PC-9 (cell line): ENCODE data around the gene FUT8. TPM values are rescaled to one million over a fixed set of nuclear protein-coding genes. Genes with fewer than 3 reads are reported as not detected.

Experiments
- BruUV-seq: library from RNA; stranded (reverse); fragments of 400-500 nt; replicated peaks from 2 replicates; lab custom pipeline; 2021; lab: Mats Ljungman, UMichigan
- CTCF ChIA-PET: fragments of 300-600 bp; sonication (Branson Sonifier 250); formaldehyde crosslinking; loops from one replicate; lab custom pipeline; 2022; ENCODE audit warnings: antibody characterized with exemption; lab: Charles Lee
- POLR2A ChIA-PET: fragments of 300-600 bp; sonication (Branson Sonifier 250); formaldehyde crosslinking; loops from one replicate; lab custom pipeline; 2022; ENCODE audit warnings: antibody characterized with exemption; ENCODE audit not compliant: unreplicated experiment; lab: Charles Lee
- DNase-seq, 2 experiments: peaks; one replicate each; pipeline versions ENCODE4 v3.0.0 to v3.0.0-alpha.2; 2015 to 2022; ENCODE audit warnings: mixed read lengths in 1 of 2
- H2AFZ ChIP-seq: fragments of 200-600 bp; sonication (generic); 2 replicates; pipeline ENCODE4 v1.8.1; 2017; ENCODE audit warnings: antibody characterized with exemption
- H3F3A ChIP-seq: fragments of 200-600 bp; sonication (generic); 2 replicates; pipeline ENCODE4 v1.8.1; 2017; ENCODE audit warnings: antibody characterized with exemption, mild to moderate bottlenecking, low read depth; ENCODE audit not compliant: insufficient read depth
- H3K27ac ChIP-seq: fragments of 200-600 bp; sonication (generic); 2 replicates; pipeline ENCODE4 v1.6.1; 2016; ENCODE audit warnings: mixed run types
- H3K27me3 ChIP-seq: fragments of 200-600 bp; sonication (generic); 2 replicates; pipeline ENCODE4 v1.6.1; 2016; ENCODE audit warnings: low read depth, mixed run types; ENCODE audit not compliant: insufficient read depth
- H3K36me3 ChIP-seq: fragments of 200-600 bp; sonication (generic); 2 replicates; pipeline ENCODE4 v1.6.1; 2016; ENCODE audit warnings: low read depth, mixed run types
- H3K4me1 ChIP-seq: fragments of 200-600 bp; sonication (generic); replicated peaks from 2 replicates; pipeline ENCODE4 v1.6.1; 2016; ENCODE audit warnings: mixed run types; ENCODE audit not compliant: insufficient read depth
- H3K4me2 ChIP-seq: fragments of 200-600 bp; sonication (generic); 2 replicates; pipeline ENCODE4 v1.6.1; 2017; ENCODE audit warnings: mixed run types
- H3K4me3 ChIP-seq: fragments of 200-600 bp; sonication (generic); 2 replicates; pipeline ENCODE4 v1.6.1; 2016; ENCODE audit warnings: mixed run types
- H3K79me2 ChIP-seq: fragments of 200-600 bp; sonication (generic); 2 replicates; pipeline ENCODE4 v1.6.1; 2017; ENCODE audit warnings: low read depth, mixed run types
- H3K9me2 ChIP-seq: fragments of 200-600 bp; sonication (generic); 2 replicates; pipeline ENCODE4 v1.8.1; 2017; ENCODE audit warnings: mild to moderate bottlenecking; ENCODE audit not compliant: insufficient read depth
- H3K9me3 ChIP-seq: fragments of 200-600 bp; sonication (generic); 2 replicates; pipeline ENCODE4 v1.8.1; 2016; ENCODE audit warnings: low read depth; ENCODE audit not compliant: insufficient read depth
- H4K20me1 ChIP-seq: fragments of 200-600 bp; sonication (generic); 2 replicates; pipeline ENCODE4 v1.8.1; 2017; ENCODE audit not compliant: insufficient read depth
- CTCF ChIP-seq: fragments of 200-600 bp; sonication (generic); conservative IDR thresholded peaks from 2 replicates; pipeline ENCODE4 v1.6.1; 2017; ENCODE audit warnings: mixed run types, antibody characterized with exemption, mild to moderate bottlenecking, moderate library complexity
- EZH2 ChIP-seq: fragments of 200-600 bp; sonication (generic); IDR thresholded peaks from 2 replicates; pipeline ENCODE4 v1.8.0; 2017; ENCODE audit warnings: antibody characterized with exemption, low read depth
- intact Hi-C: fragments of 100-400 bp; cut with micrococcal nuclease; formaldehyde crosslinking; loops from one replicate; pipeline ENCODE4 v1.10.0; 2022; ENCODE audit not compliant: unreplicated experiment
- total RNA-seq: library from RNA; stranded (reverse); gene quantifications from 2 replicates; pipeline ENCODE4 v1.2.3, GENCODE V29; 2021

FUT8 gene
- total RNA-seq, 1 experiment from 2014 or later, result 134 TPM

GRCh38 chr14:65472189-65472588, 59.7 kb downstream of the FUT8 start:
- H3K9me2 ChIP-seq, result no peaks in the 10 kb centered on the region
- peaks cover 13% of the 10 kb centered on the region; the same call in 1 of the 2 replicates for H3K36me3 ChIP-seq
- no peak overlapping the region; the same call in 1 of the 2 replicates for H3K27ac ChIP-seq
- no peak overlapping the region for H2AFZ ChIP-seq
- H3K9me3 ChIP-seq, result no peaks in the 10 kb centered on the region
- intact Hi-C loops, result no loop called here
- no peak overlapping the region for H3K4me3 ChIP-seq
- ChIA-PET CTCF (interaction anchor here (0.6 kb wide), 1 partner anchor 29 kb away, joined by 4 read pairs; no protein-coding TSS in a partner anchor), POLR2A (interaction anchor here (0.6 kb wide), 1 partner anchor 72 kb away, joined by 4 read pairs; no protein-coding TSS in a partner anchor)
- BruUV-seq, result no TSS peak
- H3K79me2 ChIP-seq, result peaks cover 95% of the 10 kb centered on the region
- no peak overlapping the region; the same call in 1 of the 2 replicates for H3K4me2 ChIP-seq
- H3K27me3 ChIP-seq, result no peaks in the 10 kb centered on the region
- H4K20me1 ChIP-seq, result peaks cover 33% of the 10 kb centered on the region
- TF ChIP-seq EZH2 (no peak), CTCF (no peak)
- H3K4me1 ChIP-seq, result peaks cover 22% of the 10 kb centered on the region
- DNase-seq, result peak in 1 of 2 experiments; percentile 6
- H3F3A ChIP-seq, result peaks cover 61% of the 10 kb centered on the region

DNA sequence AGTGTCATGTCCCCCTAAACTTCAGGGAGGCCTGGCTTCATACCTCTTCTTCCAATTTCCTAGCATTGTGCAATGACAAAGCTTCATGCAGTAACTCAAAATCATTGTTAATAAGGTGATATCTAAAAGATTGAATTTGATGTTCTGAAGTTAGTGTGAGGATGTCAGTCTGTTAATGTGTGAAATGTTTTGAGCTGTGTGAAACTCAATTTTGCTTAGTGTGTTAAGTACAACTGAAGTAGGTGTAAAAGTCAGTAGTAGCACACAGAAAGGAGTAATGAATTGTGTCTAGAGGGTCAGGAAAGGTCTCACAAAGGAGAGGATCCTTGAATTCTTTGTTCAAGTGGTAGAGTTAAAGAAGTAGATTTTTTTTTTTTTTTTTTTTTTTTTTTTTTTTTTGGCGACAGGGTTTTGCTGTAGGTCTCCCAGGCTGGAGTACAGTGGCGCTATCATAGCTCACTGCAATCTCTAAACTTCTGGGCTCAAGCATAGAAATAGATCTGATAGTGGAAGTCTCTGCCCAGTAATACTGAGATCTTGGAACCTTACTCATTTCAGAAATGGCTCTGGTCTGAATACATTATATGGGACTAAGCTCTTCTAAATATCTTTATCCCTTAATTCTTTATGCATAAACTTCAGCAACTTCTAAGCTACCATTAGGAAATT, 63.9 kb downstream of the FUT8 start:
- Histone ChIP-seq H3K4me3 (no peak overlapping the region), H3F3A (peaks cover 49% of the 10 kb centered on the region), H3K9me2 (no peaks in the 10 kb centered on the region; the same call in 1 of the 2 replicates), H3K27ac (0 out of 2 replicates have a peak overlapping the region, but pooled peaks have one; percentile 13), H4K20me1 (peaks cover 11% of the 10 kb centered on the region), H3K4me1 (peaks cover 12% of the 10 kb centered on the region), H2AFZ (no peak overlapping the region), H3K79me2 (peaks cover 95% of the 10 kb centered on the region), H3K4me2 (no peak overlapping the region), H3K36me3 (peaks cover 13% of the 10 kb centered on the region; the same call in 1 of the 2 replicates), H3K27me3 (no peaks in the 10 kb centered on the region), H3K9me3 (no peaks in the 10 kb centered on the region)
- ChIA-PET POLR2A (no interaction called here), CTCF (interaction anchor here (0.7 kb wide), 1 partner anchor 106 kb away, joined by 3 read pairs; no protein-coding TSS in a partner anchor)
- no peak for DNase-seq
- intact Hi-C loops, result no loop called here
- BruUV-seq, result no TSS peak
- TF ChIP-seq CTCF (no peak), EZH2 (no peak)

DNA sequence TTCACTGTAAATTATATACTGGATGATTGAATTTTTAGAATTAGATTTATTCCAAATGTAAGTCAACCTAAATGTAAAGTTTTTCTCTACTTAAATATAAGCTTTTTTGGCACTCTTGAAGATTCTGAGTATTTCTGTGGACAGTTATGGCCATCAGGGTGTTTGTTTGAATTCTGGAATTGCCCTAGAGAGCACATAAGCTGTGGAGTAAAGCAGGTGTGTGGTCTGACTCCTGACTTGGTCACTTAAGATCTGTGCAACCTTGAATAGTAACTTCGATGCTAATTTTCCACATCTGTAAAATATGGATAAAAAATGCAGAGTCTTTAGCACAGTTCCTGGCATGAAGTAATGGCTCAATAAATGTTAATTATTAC, 64.4 kb downstream of the FUT8 start:
- Histone ChIP-seq H4K20me1 (peaks cover 8% of the 10 kb centered on the region), H3K79me2 (peaks cover 95% of the 10 kb centered on the region), H3K4me2 (no peak overlapping the region), H3K4me3 (no peak overlapping the region), H3K36me3 (peaks cover 13% of the 10 kb centered on the region; the same call in 1 of the 2 replicates), H3K27ac (no peak overlapping the region; the same call in 1 of the 2 replicates), H3K27me3 (no peaks in the 10 kb centered on the region), H3F3A (peaks cover 44% of the 10 kb centered on the region), H3K9me2 (no peaks in the 10 kb centered on the region; the same call in 1 of the 2 replicates), H3K4me1 (peaks cover 9% of the 10 kb centered on the region), H3K9me3 (no peaks in the 10 kb centered on the region), H2AFZ (no peak overlapping the region)
- no peak for DNase-seq
- no TSS peak for BruUV-seq
- TF ChIP-seq EZH2 (no peak), CTCF (no peak)
- ChIA-PET POLR2A (no interaction called here), CTCF (interaction anchor here (0.7 kb wide), 1 partner anchor 106 kb away, joined by 3 read pairs; no protein-coding TSS in a partner anchor)
- intact Hi-C loops, result no loop called here
